Ishikawa (cell line): ENCODE data around the gene GLYATL1.

Experiments
- CEBPB ChIP-seq: IDR thresholded peaks from 2 replicates; pipeline ENCODE4 v1.6.1; 2012
- EP300 ChIP-seq: IDR thresholded peaks from 2 replicates; pipeline ENCODE4 v1.6.1; 2012; ENCODE audit warnings: borderline replicate concordance
- FOXM1 ChIP-seq: IDR thresholded peaks from 2 replicates; pipeline ENCODE4 v1.6.1; 2012; ENCODE audit warnings: low read depth, borderline replicate concordance
- RAD21 ChIP-seq: IDR thresholded peaks from 2 replicates; pipeline ENCODE4 v1.6.1; 2012; ENCODE audit warnings: low read depth
- TAF1 ChIP-seq: IDR thresholded peaks from 2 replicates; pipeline ENCODE4 v1.6.1; 2012; ENCODE audit warnings: low read depth, mild to moderate bottlenecking
- TEAD4 ChIP-seq: IDR thresholded peaks from 2 replicates; pipeline ENCODE4 v1.6.1; 2012
- TF ChIP-seq, protein P1 (sequence below): IDR thresholded peaks from 2 replicates; pipeline ENCODE4 v1.6.1; 2012; ENCODE audit warnings: low read depth, mild to moderate bottlenecking
- TF ChIP-seq, protein P2 (sequence below): IDR thresholded peaks from 2 replicates; pipeline ENCODE4 v1.6.1; 2012
- TF ChIP-seq, protein P3 (sequence below): IDR thresholded peaks from 2 replicates; pipeline ENCODE4 v1.6.1; 2012

DNA sequence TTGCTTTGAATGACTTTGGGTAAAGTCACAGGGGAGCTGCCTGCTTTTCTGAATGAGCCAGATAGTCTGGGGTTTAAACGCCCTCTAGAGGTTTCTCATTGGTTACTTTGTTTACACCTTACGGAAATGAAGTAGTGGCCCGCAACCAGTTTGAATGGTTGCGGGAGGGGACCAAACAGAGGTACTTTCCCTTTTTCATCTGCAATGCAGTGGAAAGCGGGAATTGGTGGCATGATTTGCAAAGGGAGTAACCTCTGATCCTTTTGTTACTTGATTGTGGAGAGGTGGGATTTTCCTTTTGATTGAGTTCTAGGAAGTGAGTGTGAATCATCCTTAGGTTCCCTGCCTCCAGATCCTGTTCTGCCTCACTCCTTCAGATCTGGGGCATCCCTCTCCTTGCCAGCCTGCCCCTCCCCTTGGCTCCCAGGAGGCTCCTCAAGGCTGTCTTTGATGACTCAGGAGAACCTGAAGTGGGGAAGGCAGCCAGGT lies 15.9 kb upstream of the GLYATL1 start:
- TF ChIP-seq TAF1 (no peak), TEAD4 (no peak), RAD21 (no peak), FOXM1 (no peak), EP300 (no peak), CEBPB (no peak)
- TF ChIP-seq, protein P1, sequence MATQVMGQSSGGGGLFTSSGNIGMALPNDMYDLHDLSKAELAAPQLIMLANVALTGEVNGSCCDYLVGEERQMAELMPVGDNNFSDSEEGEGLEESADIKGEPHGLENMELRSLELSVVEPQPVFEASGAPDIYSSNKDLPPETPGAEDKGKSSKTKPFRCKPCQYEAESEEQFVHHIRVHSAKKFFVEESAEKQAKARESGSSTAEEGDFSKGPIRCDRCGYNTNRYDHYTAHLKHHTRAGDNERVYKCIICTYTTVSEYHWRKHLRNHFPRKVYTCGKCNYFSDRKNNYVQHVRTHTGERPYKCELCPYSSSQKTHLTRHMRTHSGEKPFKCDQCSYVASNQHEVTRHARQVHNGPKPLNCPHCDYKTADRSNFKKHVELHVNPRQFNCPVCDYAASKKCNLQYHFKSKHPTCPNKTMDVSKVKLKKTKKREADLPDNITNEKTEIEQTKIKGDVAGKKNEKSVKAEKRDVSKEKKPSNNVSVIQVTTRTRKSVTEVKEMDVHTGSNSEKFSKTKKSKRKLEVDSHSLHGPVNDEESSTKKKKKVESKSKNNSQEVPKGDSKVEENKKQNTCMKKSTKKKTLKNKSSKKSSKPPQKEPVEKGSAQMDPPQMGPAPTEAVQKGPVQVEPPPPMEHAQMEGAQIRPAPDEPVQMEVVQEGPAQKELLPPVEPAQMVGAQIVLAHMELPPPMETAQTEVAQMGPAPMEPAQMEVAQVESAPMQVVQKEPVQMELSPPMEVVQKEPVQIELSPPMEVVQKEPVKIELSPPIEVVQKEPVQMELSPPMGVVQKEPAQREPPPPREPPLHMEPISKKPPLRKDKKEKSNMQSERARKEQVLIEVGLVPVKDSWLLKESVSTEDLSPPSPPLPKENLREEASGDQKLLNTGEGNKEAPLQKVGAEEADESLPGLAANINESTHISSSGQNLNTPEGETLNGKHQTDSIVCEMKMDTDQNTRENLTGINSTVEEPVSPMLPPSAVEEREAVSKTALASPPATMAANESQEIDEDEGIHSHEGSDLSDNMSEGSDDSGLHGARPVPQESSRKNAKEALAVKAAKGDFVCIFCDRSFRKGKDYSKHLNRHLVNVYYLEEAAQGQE, result no peak
- TF ChIP-seq, protein P2, sequence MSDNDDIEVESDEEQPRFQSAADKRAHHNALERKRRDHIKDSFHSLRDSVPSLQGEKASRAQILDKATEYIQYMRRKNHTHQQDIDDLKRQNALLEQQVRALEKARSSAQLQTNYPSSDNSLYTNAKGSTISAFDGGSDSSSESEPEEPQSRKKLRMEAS, result no peak
- TF ChIP-seq, protein P3, sequence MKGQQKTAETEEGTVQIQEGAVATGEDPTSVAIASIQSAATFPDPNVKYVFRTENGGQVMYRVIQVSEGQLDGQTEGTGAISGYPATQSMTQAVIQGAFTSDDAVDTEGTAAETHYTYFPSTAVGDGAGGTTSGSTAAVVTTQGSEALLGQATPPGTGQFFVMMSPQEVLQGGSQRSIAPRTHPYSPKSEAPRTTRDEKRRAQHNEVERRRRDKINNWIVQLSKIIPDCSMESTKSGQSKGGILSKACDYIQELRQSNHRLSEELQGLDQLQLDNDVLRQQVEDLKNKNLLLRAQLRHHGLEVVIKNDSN, result no peak
